H1 (cell line): ENCODE data around the gene SYNGR3. TPM values are rescaled to one million over a fixed set of nuclear protein-coding genes. Genes with fewer than 3 reads are reported as not detected.
A peak's percentile ranks its signal among the peaks of the same experiment; 100 is the strongest.

ENCODE experiments used
- CTCF ChIA-PET: fragments of 300-600 bp; sonication (Branson Sonifier 250); formaldehyde crosslinking; loops from one replicate; lab custom pipeline; 2021; ENCODE audit not compliant: partially characterized antibody; lab: Charles Lee
- POLR2A ChIA-PET: fragments of 300-600 bp; sonication (Branson Sonifier 250); formaldehyde crosslinking; loops from one replicate; lab custom pipeline; 2021; ENCODE audit warnings: inconsistent platforms; ENCODE audit not compliant: partially characterized antibody; lab: Charles Lee
- DNase-seq, 2 experiments: peaks; one replicate each; pipeline versions ENCODE4 v3.0.0 to v3.0.0-alpha.2; 2010 to 2022; ENCODE audit warnings: low spot score in 2 of 2, low read depth in 1 of 2, mixed read lengths in 1 of 2
- FAIRE-seq: peaks from 2 replicates; lab custom pipeline; 2011; peaks lifted over from hg19 to GRCh38; lab: Jason Lieb, UNC
- H2AFZ ChIP-seq: 2 replicates; pipeline ENCODE4 v1.8.1; 2012; ENCODE audit warnings: low read length, inconsistent platforms
- H2AK5ac ChIP-seq: 2 replicates; pipeline ENCODE4 v1.6.1; 2013; ENCODE audit warnings: low read depth, low read length
- H2BK120ac ChIP-seq: replicated peaks from 2 replicates; pipeline ENCODE3; 2013; ENCODE audit warnings: low read depth, low read length, inconsistent platforms
- H2BK12ac ChIP-seq: 2 replicates; pipeline ENCODE4 v1.6.1; 2013; ENCODE audit warnings: low read depth, low read length
- H2BK15ac ChIP-seq: 2 replicates; pipeline ENCODE4 v1.6.1; 2013; ENCODE audit warnings: low read length
- H2BK20ac ChIP-seq: 2 replicates; pipeline ENCODE4 v1.6.1; 2013; ENCODE audit warnings: low read length
- H2BK5ac ChIP-seq: 2 replicates; pipeline ENCODE4 v1.6.1; 2013; ENCODE audit warnings: low read depth, low read length
- H3K14ac ChIP-seq: 2 replicates; pipeline ENCODE4 v1.6.1; 2013; ENCODE audit warnings: inconsistent platforms; ENCODE audit not compliant: insufficient read length
- H3K18ac ChIP-seq: 2 replicates; pipeline ENCODE4 v1.6.1; 2013; ENCODE audit warnings: low read length; ENCODE audit errors: extremely low read depth
- H3K23ac ChIP-seq: 2 replicates; pipeline ENCODE4 v1.6.1; 2013; ENCODE audit warnings: inconsistent platforms; ENCODE audit not compliant: insufficient read length
- H3K23me2 ChIP-seq: 2 replicates; pipeline ENCODE4 v1.6.1; 2013; ENCODE audit warnings: low read depth, low read length
- H3K27ac ChIP-seq: 2 replicates; pipeline ENCODE4 v1.6.1; 2011; ENCODE audit warnings: low read depth, low read length, inconsistent platforms
- H3K27me3 ChIP-seq, 4 experiments: replicated peaks in 1 of 4; 1 replicate in 1 of 4; 2 replicates in 3 of 4; pipeline versions ENCODE4 v1.6.1 to v1.8.1; 2011 to 2013; ENCODE audit warnings: low read length in 3 of 4, mild to moderate bottlenecking in 3 of 4, inconsistent platforms in 2 of 4, mixed read lengths in 2 of 4, moderate library complexity in 1 of 4; ENCODE audit not compliant: control insufficient read depth in 3 of 4, insufficient read depth in 3 of 4; ENCODE audit errors: extremely low read depth in 1 of 4
- H3K36me3 ChIP-seq, 4 experiments: 2 replicates each; pipeline versions ENCODE4 v1.6.1 to v1.8.1; 2011 to 2013; ENCODE audit warnings: mild to moderate bottlenecking in 4 of 4, low read length in 3 of 4, moderate library complexity in 2 of 4, control low read depth in 1 of 4, inconsistent platforms in 1 of 4; ENCODE audit not compliant: insufficient read depth in 4 of 4, control insufficient read depth in 2 of 4
- H3K4ac ChIP-seq: replicated peaks from 2 replicates; pipeline ENCODE3; 2013; ENCODE audit warnings: low read length, low read depth, mixed read lengths, inconsistent platforms; ENCODE audit not compliant: insufficient read length
- H3K4me1 ChIP-seq, 4 experiments: replicated peaks in 1 of 4; 1 replicate in 1 of 4; 2 replicates in 3 of 4; pipeline versions ENCODE4 v1.6.1 to v1.8.1; 2011 to 2013; ENCODE audit warnings: low read length in 3 of 4, inconsistent platforms in 2 of 4, mixed read lengths in 1 of 4; ENCODE audit not compliant: insufficient read depth in 4 of 4, control insufficient read depth in 3 of 4
- H3K4me2 ChIP-seq, 2 experiments: 2 replicates each; pipeline versions ENCODE4 v1.6.1 to v1.8.1; 2011 to 2013; ENCODE audit warnings: low read depth in 2 of 2, low read length in 2 of 2, control low read depth in 1 of 2, inconsistent platforms in 1 of 2, mild to moderate bottlenecking in 1 of 2; ENCODE audit not compliant: insufficient read depth in 1 of 2
- H3K4me3 ChIP-seq, 4 experiments: fragments of 200-600, 300-600 bp in 1 of 4; sonication (generic), shearing (Covaris generic), sonication (Bioruptor Twin) in 1 of 4; 2 replicates each; pipeline versions ENCODE4 v1.5.1 to v1.8.1; 2011 to 2016; ENCODE audit warnings: low read length in 4 of 4, low read depth in 3 of 4, control low read depth in 2 of 4, inconsistent platforms in 2 of 4, mild to moderate bottlenecking in 2 of 4, mixed read lengths in 1 of 4, moderate library complexity in 1 of 4; ENCODE audit not compliant: insufficient read depth in 2 of 4; ENCODE audit errors: extremely low read depth in 1 of 4
- H3K56ac ChIP-seq: replicated peaks from 2 replicates; pipeline ENCODE3; 2013; ENCODE audit warnings: low read depth, mild to moderate bottlenecking, mixed read lengths, low read length, inconsistent platforms; ENCODE audit not compliant: insufficient read length
- H3K79me1 ChIP-seq: 2 replicates; pipeline ENCODE4 v1.6.1; 2013; ENCODE audit warnings: low read depth, low read length, control low read depth
- H3K79me2 ChIP-seq, 2 experiments: 2 replicates each; pipeline versions ENCODE4 v1.6.1 to v1.8.1; 2012 to 2013; ENCODE audit warnings: low read length in 2 of 2, mild to moderate bottlenecking in 2 of 2, inconsistent platforms in 1 of 2; ENCODE audit not compliant: insufficient read depth in 2 of 2, control insufficient read depth in 1 of 2
- H3K9ac ChIP-seq, 4 experiments: replicated peaks in 1 of 4; 1 replicate in 1 of 4; 2 replicates in 3 of 4; pipeline versions ENCODE4 v1.6.1 to v1.8.1; 2011 to 2013; ENCODE audit warnings: low read depth in 3 of 4, low read length in 3 of 4, control low read depth in 2 of 4, mild to moderate bottlenecking in 2 of 4, moderate library complexity in 2 of 4, inconsistent platforms in 1 of 4; ENCODE audit errors: extremely low read depth in 1 of 4
- H3K9me3 ChIP-seq, 2 experiments: 2 replicates each; pipeline versions ENCODE4 v1.6.1 to v1.8.1; 2012 to 2013; ENCODE audit warnings: mild to moderate bottlenecking in 2 of 2, moderate library complexity in 2 of 2, control low read depth in 1 of 2, inconsistent platforms in 1 of 2, low read depth in 1 of 2, low read length in 1 of 2, mixed read lengths in 1 of 2; ENCODE audit not compliant: insufficient read depth in 2 of 2
- H4K20me1 ChIP-seq, 2 experiments: replicated peaks in 1 of 2; 2 replicates each; pipeline versions ENCODE3 to v1.8.1; 2011 to 2013; ENCODE audit warnings: inconsistent platforms in 2 of 2, low read length in 2 of 2, mild to moderate bottlenecking in 1 of 2; ENCODE audit not compliant: insufficient read depth in 2 of 2, control insufficient read depth in 1 of 2
- H4K5ac ChIP-seq: 2 replicates; pipeline ENCODE4 v1.6.1; 2013; ENCODE audit warnings: low read length, low read depth, mixed read lengths, inconsistent platforms; ENCODE audit not compliant: insufficient read length
- H4K8ac ChIP-seq: 2 replicates; pipeline ENCODE4 v1.8.0; 2013; ENCODE audit warnings: mild to moderate bottlenecking, moderate library complexity, low read length, inconsistent platforms; ENCODE audit not compliant: insufficient read depth; ENCODE audit errors: extremely low read depth
- H4K91ac ChIP-seq: replicated peaks from 2 replicates; pipeline ENCODE3; 2013; ENCODE audit warnings: low read length, mixed read lengths, inconsistent platforms; ENCODE audit not compliant: insufficient read length
- ATF3 ChIP-seq: IDR thresholded peaks from 2 replicates; pipeline ENCODE4 v1.6.1; 2011; ENCODE audit warnings: low read depth, mild to moderate bottlenecking, low read length; ENCODE audit not compliant: insufficient read depth
- BACH1 ChIP-seq: IDR thresholded peaks from 2 replicates; pipeline ENCODE4 v1.6.1; 2012; ENCODE audit warnings: low read length, improper control_type of control experiment
- CTCF ChIP-seq, 3 experiments: IDR thresholded peaks; 1 replicate in 2 of 3; 2 replicates in 1 of 3; pipeline versions ENCODE4 v1.5.1 to v1.6.1; 2011; ENCODE audit warnings: low read length in 3 of 3, mild to moderate bottlenecking in 3 of 3, inconsistent platforms in 2 of 3, low read depth in 1 of 3, moderate library complexity in 1 of 3; ENCODE audit not compliant: insufficient read depth in 1 of 3; ENCODE audit errors: control extremely low read depth in 1 of 3
- FOSL1 ChIP-seq: IDR thresholded peaks from 2 replicates; pipeline ENCODE4 v1.6.1; 2011; ENCODE audit warnings: mild to moderate bottlenecking, low read depth, low read length, moderate library complexity; ENCODE audit not compliant: insufficient read depth
- MAFK ChIP-seq: IDR thresholded peaks from 2 replicates; pipeline ENCODE4 v1.6.1; 2012; ENCODE audit warnings: low read depth, mild to moderate bottlenecking, improper control_type of control experiment, low read length
- RAD21 ChIP-seq, 2 experiments: IDR thresholded peaks in 1 of 2; conservative IDR thresholded peaks in 1 of 2; 2 replicates each; pipeline ENCODE4 v1.6.1; 2011; ENCODE audit warnings: low read depth in 2 of 2, low read length in 2 of 2, improper control_type of control experiment in 1 of 2, inconsistent platforms in 1 of 2, mild to moderate bottlenecking in 1 of 2, moderate library complexity in 1 of 2
- USF2 ChIP-seq: IDR thresholded peaks from 2 replicates; pipeline ENCODE4 v1.6.1; 2011; ENCODE audit warnings: low read length, improper control_type of control experiment
- WGBS, 2 experiments: shearing (Covaris generic) in 1 of 2; methylation state at CpG; one replicate each; pipeline versions ENCODE4 v1.1.6 to v1.1.7; 2013 to 2015; ENCODE audit warnings: low lambda C conversion rate in 2 of 2, mixed read lengths in 2 of 2, inconsistent platforms in 1 of 2, low coverage in 1 of 2, missing lambda C conversion rate in 1 of 2; ENCODE audit not compliant: insufficient replicate concordance in 2 of 2, insufficient coverage in 1 of 2, insufficient read length in 1 of 2; ENCODE audit errors: extremely low coverage in 1 of 2, missing lambda C conversion rate in 1 of 2; 5-methylcytosine and 5-hydroxymethylcytosine counted together
- polyA plus RNA-seq, 7 experiments: library from polyadenylated mRNA; depleted of rRNA in 3 of 7; stranded (reverse) in 5 of 7; unstranded in 2 of 7; fragments of >200 nt in 5 of 7; fragments of 200-250 nt in 2 of 7; gene quantifications; 1 replicate in 5 of 7; 2 replicates in 1 of 7; 4 replicates in 1 of 7; pipeline versions ENCODE4 v1.2.1 to v1.2.3, GENCODE V29; 2011 to 2013; ENCODE audit warnings: missing spikeins in 2 of 7, mixed read lengths in 2 of 7
- total RNA-seq: library from RNA; stranded (reverse); fragmentation: NEBNext Ultra II Directional; extraction: Animal tissue kit (Norgen Biotek cat#: 25700); gene quantifications from 2 replicates; pipeline ENCODE4 v1.2.1, GENCODE V29; 2021

The SYNGR3 gene
- total and polyA plus RNA-seq, 2 of the 8 experiments (the other 6 are each of a cell fraction or from before 2014, with no cell fraction given): 36.2 to 49.9 TPM

GRCh38 chr16:2005646-2006045, 15.9 kb downstream of the SYNGR3 start:
- Histone ChIP-seq H3K79me2 (peaks cover 22 to 52% of the 10 kb centered on the region in 2 experiments; a peak in 3 of 4 replicates), H2BK120ac (no peak overlapping the region), H3K9me3 (no peaks in the 10 kb centered on the region), H4K91ac (no peak overlapping the region), H3K4ac (no peak overlapping the region), H3K79me1 (peaks cover 9% of the 10 kb centered on the region; the same call in 1 of the 2 replicates), H4K20me1 (peaks cover 29 to 62% of the 10 kb centered on the region in 2 experiments), H4K8ac (no peak overlapping the region), H3K4me3 (no peak overlapping the region), H3K27me3 (no peaks in the 10 kb centered on the region), H2AK5ac (no peak overlapping the region), H3K23me2 (peaks cover 12% of the 10 kb centered on the region; the same call in 1 of the 2 replicates), H3K14ac (no peak overlapping the region), H3K36me3 (peaks cover 14 to 27% (median 20%) of the 10 kb centered on the region in 4 experiments), H3K27ac (no peak overlapping the region), H2BK5ac (peak overlapping the region; percentile 35; the same call in 1 of the 2 replicates), H2AFZ (no peak overlapping the region), H3K23ac (no peak overlapping the region), H3K4me1 (peaks cover 3 to 38% (median 22%) of the 10 kb centered on the region in 4 experiments), H2BK15ac (no peak overlapping the region), H3K9ac (no peak overlapping the region), H3K4me2 (no peak overlapping the region)
- ChIA-PET POLR2A (interaction anchor here (0.6 to 4.7 kb wide), 11 partner anchors 9 to 1263 kb away, joined by 3 to 37 read pairs (median 7); partner anchors contain the start of genes RNF151, RPS2, SYNGR3 and TRAF7), CTCF (interaction anchor here (0.7 to 4.3 kb wide), 17 partner anchors 7 to 147 kb away, joined by 3 to 55 read pairs (median 9); partner anchors contain the start of genes NPW, NTHL1, SYNGR3 and TSC2)
- 89% methylated on average over 20 of the region's 21 CpGs; no CpG with 5 or more reads in 1 of the 2 experiments for WGBS, 2 experiments
- DNase-seq (no peak), FAIRE-seq (no peak)
- no peak for TF ChIP-seq USF2
- TF ChIP-seq FOSL1: no peak
- TF ChIP-seq MAFK: no peak
- no peak for TF ChIP-seq BACH1
- TF ChIP-seq ATF3: no peak
- TF ChIP-seq RAD21 (IDR thresholded peaks at IDR 0.05 in 1 of 2, conservative IDR thresholded peaks at IDR 0.05 in 1 of 2; ENCODE audit: low read depth in 2 of 2, low read length in 2 of 2): peak; percentile 67 to 76
- peak in 2 of 3 experiments; percentile 50; a peak in 3 of 4 replicates for TF ChIP-seq CTCF (IDR thresholded peaks at IDR 0.05; ENCODE audit: control extremely low read depth in 1 of 3, insufficient read depth in 1 of 3, low read depth in 1 of 3, low read length in 3 of 3)
- TF ChIP-seq, all 59 proteins: peak for 2
- Histone ChIP-seq H4K5ac (no peak overlapping the region), H3K56ac (no peak overlapping the region), H3K18ac (no peak overlapping the region), H2BK20ac (no peak overlapping the region), H2BK12ac (no peak overlapping the region)
